ENCODE data around the gene NDUFA7.
"Not testable (repeated sequence)": the region's sequence is repeated elsewhere in the genome, so short reads cannot be mapped to it uniquely, and the experiment has no call there.

NDUFA7 gene

DNA sequence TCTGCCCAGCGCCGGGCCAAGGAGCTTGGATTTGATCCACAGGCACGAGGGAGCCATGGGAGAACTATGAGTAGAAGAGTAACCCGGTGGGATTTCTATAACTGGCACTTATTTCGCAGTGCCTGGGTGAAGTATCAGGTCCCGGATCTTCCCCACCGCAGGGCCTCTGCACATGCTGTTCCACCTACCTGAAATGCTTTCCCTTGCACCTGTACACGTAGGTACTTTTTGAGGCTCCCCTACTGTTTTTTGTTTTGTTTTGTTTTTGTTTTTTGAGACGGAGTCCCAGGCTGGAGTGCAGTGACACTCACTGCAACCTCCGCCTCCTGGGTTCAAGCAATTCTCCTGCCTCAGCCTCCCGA, 22.3 kb upstream of the NDUFA7 start:
- Histone ChIP-seq H3K4me1 (ENCODE audit: insufficient read depth, low read length, poor library complexity, severe bottlenecking) (peaks cover 4% of the 10 kb centered on the region), H2AFZ (ENCODE audit: low read length) (peak overlapping the region; percentile 18; the same call in 1 of the 2 replicates), H3K4me2 (ENCODE audit: low read depth, low read length, poor library complexity, severe bottlenecking) (peak overlapping the region; percentile 57), H3K4me3 (ENCODE audit: low read length, poor library complexity, severe bottlenecking) (no peak overlapping the region), H3K9me3 (ENCODE audit: insufficient read depth, low read depth, low read length) (no peaks in the 10 kb centered on the region), H3F3A (ENCODE audit: low read depth) (no peaks in the 10 kb centered on the region), H3K79me2 (ENCODE audit: insufficient read depth, low read length) (no peaks in the 10 kb centered on the region), H3K9me2 (replicated peaks; ENCODE audit: low read depth, low read length) (no peaks in the 10 kb centered on the region), H3K36me3 (ENCODE audit: insufficient read depth, low read length) (no peaks in the 10 kb centered on the region), H4K20me1 (ENCODE audit: insufficient read depth, low read length, poor library complexity, severe bottlenecking) (no peaks in the 10 kb centered on the region), H3K9ac (ENCODE audit: low read depth, low read length, poor library complexity, severe bottlenecking) (no peak overlapping the region), H3K27me3 (ENCODE audit: insufficient read depth, low read length, poor library complexity, severe bottlenecking) (no peaks in the 10 kb centered on the region)
- no peak for TF ChIP-seq EZH2phosphoT487 (IDR thresholded peaks at IDR 0.05; ENCODE audit: borderline replicate concordance)
- TF ChIP-seq, protein P1, sequence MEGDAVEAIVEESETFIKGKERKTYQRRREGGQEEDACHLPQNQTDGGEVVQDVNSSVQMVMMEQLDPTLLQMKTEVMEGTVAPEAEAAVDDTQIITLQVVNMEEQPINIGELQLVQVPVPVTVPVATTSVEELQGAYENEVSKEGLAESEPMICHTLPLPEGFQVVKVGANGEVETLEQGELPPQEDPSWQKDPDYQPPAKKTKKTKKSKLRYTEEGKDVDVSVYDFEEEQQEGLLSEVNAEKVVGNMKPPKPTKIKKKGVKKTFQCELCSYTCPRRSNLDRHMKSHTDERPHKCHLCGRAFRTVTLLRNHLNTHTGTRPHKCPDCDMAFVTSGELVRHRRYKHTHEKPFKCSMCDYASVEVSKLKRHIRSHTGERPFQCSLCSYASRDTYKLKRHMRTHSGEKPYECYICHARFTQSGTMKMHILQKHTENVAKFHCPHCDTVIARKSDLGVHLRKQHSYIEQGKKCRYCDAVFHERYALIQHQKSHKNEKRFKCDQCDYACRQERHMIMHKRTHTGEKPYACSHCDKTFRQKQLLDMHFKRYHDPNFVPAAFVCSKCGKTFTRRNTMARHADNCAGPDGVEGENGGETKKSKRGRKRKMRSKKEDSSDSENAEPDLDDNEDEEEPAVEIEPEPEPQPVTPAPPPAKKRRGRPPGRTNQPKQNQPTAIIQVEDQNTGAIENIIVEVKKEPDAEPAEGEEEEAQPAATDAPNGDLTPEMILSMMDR (conservative IDR thresholded peaks at IDR 0.05; ENCODE audit: low read length), result no peak

DNA sequence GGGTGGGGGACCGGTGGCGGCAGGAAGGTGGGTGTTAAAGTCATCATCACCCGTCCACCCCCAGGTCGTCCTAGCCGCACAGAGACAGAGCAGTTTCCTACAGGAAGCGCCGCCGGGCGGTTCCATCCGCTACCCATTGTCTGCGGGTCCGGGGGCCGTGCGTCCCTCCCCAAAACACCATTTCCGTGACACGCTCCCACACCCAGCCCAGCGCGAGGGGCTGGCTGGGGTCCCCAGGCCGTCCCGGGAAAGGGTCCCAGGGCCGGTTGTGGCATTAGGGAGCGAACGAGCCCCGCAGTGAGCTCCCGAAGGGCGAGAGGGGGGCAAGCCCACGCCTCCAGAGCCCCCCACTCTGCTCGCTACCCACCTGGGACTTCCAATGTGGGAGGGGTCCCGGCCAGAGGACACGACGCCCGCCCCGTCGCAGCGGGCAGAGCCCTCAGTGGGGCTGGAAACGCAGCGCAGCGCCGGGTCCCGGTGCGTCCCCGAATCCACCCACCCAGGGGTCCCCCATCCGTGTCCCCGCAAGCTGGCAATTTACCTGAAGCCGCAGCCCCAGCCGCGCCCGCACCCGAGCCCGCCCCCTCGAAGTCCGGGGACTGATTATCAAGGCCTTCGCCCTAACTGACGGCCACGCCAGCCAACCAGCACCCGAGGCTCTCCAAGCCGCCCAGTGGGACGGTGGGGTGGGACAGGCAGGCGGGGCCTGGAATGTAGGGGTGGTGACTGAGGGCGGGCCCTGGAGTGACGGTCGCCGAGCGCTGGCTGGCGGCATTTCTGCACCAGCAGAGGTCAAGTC, 21.7 kb upstream of the NDUFA7 start, which contains the start of gene KANK3:
Gene KANK3 (minus strand): TSS at position 579 of the 799 bp plus-strand sequence. CDS start 5,434 bp downstream, outside the sequence.
- Histone ChIP-seq H3K27me3 (ENCODE audit: insufficient read depth, low read length, poor library complexity, severe bottlenecking) (no peaks in the 10 kb centered on the region), H3K4me3 (ENCODE audit: low read length, poor library complexity, severe bottlenecking) (peak within 1 kb of the TSS; percentile 68), H3K4me1 (ENCODE audit: insufficient read depth, low read length, poor library complexity, severe bottlenecking) (peaks cover 4% of the 10 kb centered on the region), H3K4me2 (ENCODE audit: low read depth, low read length, poor library complexity, severe bottlenecking) (peak within 1 kb of the TSS; percentile 57), H2AFZ (ENCODE audit: low read length) (peak within 1 kb of the TSS; percentile 74), H3K9me3 (ENCODE audit: insufficient read depth, low read depth, low read length) (no peaks in the 10 kb centered on the region), H3K79me2 (ENCODE audit: insufficient read depth, low read length) (no peaks in the 10 kb centered on the region), H4K20me1 (ENCODE audit: insufficient read depth, low read length, poor library complexity, severe bottlenecking) (no peaks in the 10 kb centered on the region), H3K36me3 (ENCODE audit: insufficient read depth, low read length) (no peaks in the 10 kb centered on the region), H3K9me2 (replicated peaks; ENCODE audit: low read depth, low read length) (no peaks in the 10 kb centered on the region), H3K9ac (ENCODE audit: low read depth, low read length, poor library complexity, severe bottlenecking) (no peak within 1 kb of the TSS), H3F3A (ENCODE audit: low read depth) (no peaks in the 10 kb centered on the region)
- TF ChIP-seq, protein P1 (conservative IDR thresholded peaks at IDR 0.05; ENCODE audit: low read length), result no peak
- TF ChIP-seq EZH2phosphoT487 (IDR thresholded peaks at IDR 0.05; ENCODE audit: borderline replicate concordance), result no peak

DNA sequence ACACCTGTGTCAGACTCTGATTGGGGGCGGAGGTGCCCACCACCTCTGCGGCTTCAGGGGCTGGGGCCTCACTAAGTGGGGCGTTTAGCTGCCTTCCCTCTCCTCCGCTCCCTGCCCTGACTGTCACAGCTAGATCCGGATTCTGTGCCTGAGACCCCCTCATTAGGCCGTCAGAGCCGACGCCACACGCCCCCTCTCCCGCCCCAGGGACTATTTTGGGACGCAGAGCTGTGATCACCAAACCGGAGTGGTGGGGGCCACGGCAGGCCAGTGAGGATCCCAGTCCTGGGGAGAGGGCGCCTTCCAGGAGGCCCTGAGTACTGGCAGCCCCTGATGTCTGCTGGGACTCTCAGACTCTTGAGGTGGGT, 21.1 kb upstream of the NDUFA7 start:
- Histone ChIP-seq H3K4me3 (ENCODE audit: low read length, poor library complexity, severe bottlenecking) (no peak overlapping the region), H4K20me1 (ENCODE audit: insufficient read depth, low read length, poor library complexity, severe bottlenecking) (no peaks in the 10 kb centered on the region), H3K36me3 (ENCODE audit: insufficient read depth, low read length) (no peaks in the 10 kb centered on the region), H2AFZ (ENCODE audit: low read length) (no peak overlapping the region), H3K79me2 (ENCODE audit: insufficient read depth, low read length) (no peaks in the 10 kb centered on the region), H3K4me2 (ENCODE audit: low read depth, low read length, poor library complexity, severe bottlenecking) (no peak overlapping the region), H3F3A (ENCODE audit: low read depth) (no peaks in the 10 kb centered on the region), H3K9me3 (ENCODE audit: insufficient read depth, low read depth, low read length) (no peaks in the 10 kb centered on the region), H3K9ac (ENCODE audit: low read depth, low read length, poor library complexity, severe bottlenecking) (no peak overlapping the region), H3K4me1 (ENCODE audit: insufficient read depth, low read length, poor library complexity, severe bottlenecking) (peaks cover 4% of the 10 kb centered on the region), H3K27me3 (ENCODE audit: insufficient read depth, low read length, poor library complexity, severe bottlenecking) (no peaks in the 10 kb centered on the region), H3K9me2 (replicated peaks; ENCODE audit: low read depth, low read length) (no peaks in the 10 kb centered on the region)
- TF ChIP-seq, protein P1 (conservative IDR thresholded peaks at IDR 0.05; ENCODE audit: low read length), result no peak
- no peak for TF ChIP-seq EZH2phosphoT487 (IDR thresholded peaks at IDR 0.05; ENCODE audit: borderline replicate concordance)

- not testable (repeated sequence) for H3K27me3 ChIP-seq (ENCODE audit: insufficient read depth, low read length, poor library complexity, severe bottlenecking); H3K4me2 ChIP-seq (ENCODE audit: low read depth, low read length, poor library complexity, severe bottlenecking)
Measured at GRCh38 chr19:8341504-8341903, 20.3 kb upstream of the NDUFA7 start.

More at GRCh38 chr19:8341504-8341903, 20.3 kb upstream of the NDUFA7 start:
- not testable (repeated sequence) for H3K4me1 ChIP-seq (ENCODE audit: insufficient read depth, low read length, poor library complexity, severe bottlenecking); H3F3A ChIP-seq (ENCODE audit: low read depth); H4K20me1 ChIP-seq (ENCODE audit: insufficient read depth, low read length, poor library complexity, severe bottlenecking); H3K4me3 ChIP-seq (ENCODE audit: low read length, poor library complexity, severe bottlenecking); H3K9me3 ChIP-seq (ENCODE audit: insufficient read depth, low read depth, low read length); H3K36me3 ChIP-seq (ENCODE audit: insufficient read depth, low read length); H3K9ac ChIP-seq (ENCODE audit: low read depth, low read length, poor library complexity, severe bottlenecking); H2AFZ ChIP-seq (ENCODE audit: low read length); H3K9me2 ChIP-seq (replicated peaks; ENCODE audit: low read depth, low read length); H3K79me2 ChIP-seq (ENCODE audit: insufficient read depth, low read length)

Data from Loucy (cell line).